ENCODE data around the gene RALGPS1.

Gene RALGPS1

DNA sequence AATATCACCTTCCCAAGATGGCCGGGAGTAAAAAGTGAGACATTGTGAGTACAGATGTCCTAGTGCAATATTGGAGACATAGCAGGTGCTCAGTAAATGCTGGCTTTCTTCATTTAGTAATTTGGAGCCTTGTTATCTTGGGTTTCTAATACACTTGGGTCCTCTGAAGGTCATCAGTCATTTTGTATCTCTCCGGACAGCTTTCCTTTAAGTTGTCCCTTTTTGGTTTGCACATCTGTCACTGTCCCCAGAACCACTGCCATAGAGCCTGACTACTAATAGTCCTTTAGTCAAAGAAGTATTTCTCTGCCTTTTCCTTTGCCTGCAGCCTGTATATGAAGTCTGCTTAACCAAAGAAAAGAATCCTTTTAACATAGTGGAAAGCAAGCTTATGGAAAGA is 215.7 kb downstream of the RALGPS1 start:
- Histone ChIP-seq H3K9me2 (replicated peaks; ENCODE audit: control insufficient read depth, low read length) (no peaks in the 10 kb centered on the region), H3F3A (ENCODE audit: control insufficient read depth, insufficient read depth) (no peaks in the 10 kb centered on the region), H3K27ac (ENCODE audit: low read depth, low read length) (no peak overlapping the region), H3K4me1 (ENCODE audit: control insufficient read depth, low read length) (peaks cover 8% of the 10 kb centered on the region), H3K79me2 (ENCODE audit: control insufficient read depth, low read length) (no peaks in the 10 kb centered on the region), H3K27me3 (ENCODE audit: control insufficient read depth, low read length) (0 out of 2 replicates have a peak, but pooled peaks cover 4% of the 10 kb centered on the region), H3K4me3 (ENCODE audit: low read length) (no peak overlapping the region), H3K36me3 (ENCODE audit: control insufficient read depth, low read length) (no peaks in the 10 kb centered on the region), H3K9me3 (ENCODE audit: control insufficient read depth, insufficient read depth, low read length) (no peaks in the 10 kb centered on the region), H3K4me2 (ENCODE audit: low read length) (no peak overlapping the region), H4K20me1 (ENCODE audit: control insufficient read depth, insufficient read depth, low read depth, low read length) (no peaks in the 10 kb centered on the region)
- TF ChIP-seq EZH2phosphoT487 (IDR thresholded peaks at IDR 0.05; ENCODE audit: borderline replicate concordance, low read length) = no peak
- TF ChIP-seq, protein P1, sequence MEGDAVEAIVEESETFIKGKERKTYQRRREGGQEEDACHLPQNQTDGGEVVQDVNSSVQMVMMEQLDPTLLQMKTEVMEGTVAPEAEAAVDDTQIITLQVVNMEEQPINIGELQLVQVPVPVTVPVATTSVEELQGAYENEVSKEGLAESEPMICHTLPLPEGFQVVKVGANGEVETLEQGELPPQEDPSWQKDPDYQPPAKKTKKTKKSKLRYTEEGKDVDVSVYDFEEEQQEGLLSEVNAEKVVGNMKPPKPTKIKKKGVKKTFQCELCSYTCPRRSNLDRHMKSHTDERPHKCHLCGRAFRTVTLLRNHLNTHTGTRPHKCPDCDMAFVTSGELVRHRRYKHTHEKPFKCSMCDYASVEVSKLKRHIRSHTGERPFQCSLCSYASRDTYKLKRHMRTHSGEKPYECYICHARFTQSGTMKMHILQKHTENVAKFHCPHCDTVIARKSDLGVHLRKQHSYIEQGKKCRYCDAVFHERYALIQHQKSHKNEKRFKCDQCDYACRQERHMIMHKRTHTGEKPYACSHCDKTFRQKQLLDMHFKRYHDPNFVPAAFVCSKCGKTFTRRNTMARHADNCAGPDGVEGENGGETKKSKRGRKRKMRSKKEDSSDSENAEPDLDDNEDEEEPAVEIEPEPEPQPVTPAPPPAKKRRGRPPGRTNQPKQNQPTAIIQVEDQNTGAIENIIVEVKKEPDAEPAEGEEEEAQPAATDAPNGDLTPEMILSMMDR (IDR thresholded peaks at IDR 0.05; ENCODE audit: low read depth, low read length, poor library complexity, severe bottlenecking) = no peak

DNA sequence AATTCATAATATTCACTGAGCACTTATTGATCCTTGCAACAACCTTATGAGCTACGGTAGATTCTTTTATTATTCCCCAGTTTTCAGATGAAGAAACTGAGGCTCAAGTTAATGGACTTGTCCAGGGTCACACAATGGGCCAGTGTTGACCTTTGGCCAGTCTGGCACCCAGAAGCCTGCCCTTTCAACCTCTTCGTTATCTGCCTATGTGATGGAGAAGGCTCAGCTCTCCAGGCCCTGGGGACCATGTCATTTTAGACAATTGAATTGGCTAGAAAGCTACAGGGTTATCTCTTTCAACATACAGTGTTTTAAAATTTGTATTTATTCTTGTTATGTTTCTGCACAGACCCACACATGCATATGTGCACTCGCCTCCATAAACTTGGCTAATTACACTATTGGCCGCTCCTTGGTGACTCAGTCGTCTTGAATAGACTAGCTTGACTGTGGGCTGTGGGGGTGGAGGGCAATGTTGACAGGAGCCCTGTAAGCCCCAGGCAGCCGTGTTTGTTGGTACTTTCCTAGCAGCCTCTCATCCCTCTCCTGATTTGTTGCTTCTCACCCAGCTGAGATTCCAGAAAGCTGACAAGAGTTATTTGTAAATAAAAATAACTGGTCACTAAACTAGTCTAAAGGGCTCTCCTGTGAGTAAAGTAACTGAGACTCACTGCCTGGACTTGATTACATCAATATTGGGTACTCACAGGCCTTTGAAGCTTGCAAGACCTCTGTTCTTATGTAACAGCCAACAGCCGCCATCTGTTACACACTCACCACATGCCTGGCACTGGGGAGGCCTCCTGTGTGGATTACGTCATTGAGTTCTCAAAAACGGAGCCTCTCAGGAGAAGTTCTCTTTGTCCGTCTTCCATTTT is 216.3 kb downstream of the RALGPS1 start:
- H4K20me1 ChIP-seq (ENCODE audit: control insufficient read depth, insufficient read depth, low read depth, low read length) = no peaks in the 10 kb centered on the region
- H3K36me3 ChIP-seq (ENCODE audit: control insufficient read depth, low read length) = no peaks in the 10 kb centered on the region
- H3K79me2 ChIP-seq (ENCODE audit: control insufficient read depth, low read length) = no peaks in the 10 kb centered on the region
- no peak for TF ChIP-seq EZH2phosphoT487 (IDR thresholded peaks at IDR 0.05; ENCODE audit: borderline replicate concordance, low read length)
- TF ChIP-seq, protein P1 (IDR thresholded peaks at IDR 0.05; ENCODE audit: low read depth, low read length, poor library complexity, severe bottlenecking) = no peak
- H3K4me3 ChIP-seq (ENCODE audit: low read length) = no peak overlapping the region
- H3K9me2 ChIP-seq (replicated peaks; ENCODE audit: control insufficient read depth, low read length) = no peaks in the 10 kb centered on the region
- no peaks in the 10 kb centered on the region for H3K9me3 ChIP-seq (ENCODE audit: control insufficient read depth, insufficient read depth, low read length)
- H3K4me1 ChIP-seq (ENCODE audit: control insufficient read depth, low read length) = peaks cover 8% of the 10 kb centered on the region
- H3K27me3 ChIP-seq (ENCODE audit: control insufficient read depth, low read length) = 0 out of 2 replicates have a peak, but pooled peaks cover 4% of the 10 kb centered on the region
- no peaks in the 10 kb centered on the region for H3F3A ChIP-seq (ENCODE audit: control insufficient read depth, insufficient read depth)
- no peak overlapping the region for H3K27ac ChIP-seq (ENCODE audit: low read depth, low read length)
- H3K4me2 ChIP-seq (ENCODE audit: low read length) = no peak overlapping the region

DNA sequence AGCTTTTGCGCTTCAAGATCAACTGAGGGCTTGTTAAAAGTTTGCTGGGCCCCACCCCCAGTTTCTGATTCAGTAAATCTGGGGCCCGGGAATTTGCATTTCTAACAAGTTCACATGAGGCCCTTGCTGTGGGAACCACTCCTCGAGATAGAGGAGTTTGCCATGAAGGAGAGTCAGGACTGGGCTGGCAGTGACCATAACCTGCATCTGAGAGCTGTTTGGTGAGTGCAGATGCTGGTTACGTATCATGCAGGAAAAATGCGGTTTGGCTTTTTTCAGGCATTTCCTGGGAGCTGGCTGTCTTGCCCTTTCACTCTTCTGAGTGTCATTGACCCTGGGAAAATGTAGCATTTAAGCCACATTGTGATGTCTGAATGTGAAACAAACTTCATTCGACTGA is 217.3 kb downstream of the RALGPS1 start:
- Histone ChIP-seq H3F3A (ENCODE audit: control insufficient read depth, insufficient read depth) (no peaks in the 10 kb centered on the region), H3K4me1 (ENCODE audit: control insufficient read depth, low read length) (peaks cover under 1% of the 10 kb centered on the region; the same call in 1 of the 2 replicates), H3K4me3 (ENCODE audit: low read length) (no peak overlapping the region), H4K20me1 (ENCODE audit: control insufficient read depth, insufficient read depth, low read depth, low read length) (no peaks in the 10 kb centered on the region), H3K27ac (ENCODE audit: low read depth, low read length) (no peak overlapping the region), H3K36me3 (ENCODE audit: control insufficient read depth, low read length) (no peaks in the 10 kb centered on the region), H3K9me3 (ENCODE audit: control insufficient read depth, insufficient read depth, low read length) (no peaks in the 10 kb centered on the region), H3K27me3 (ENCODE audit: control insufficient read depth, low read length) (no peaks in the 10 kb centered on the region), H3K9me2 (replicated peaks; ENCODE audit: control insufficient read depth, low read length) (no peaks in the 10 kb centered on the region), H3K79me2 (ENCODE audit: control insufficient read depth, low read length) (no peaks in the 10 kb centered on the region), H3K4me2 (ENCODE audit: low read length) (no peak overlapping the region)
- TF ChIP-seq, protein P1 (IDR thresholded peaks at IDR 0.05; ENCODE audit: low read depth, low read length, poor library complexity, severe bottlenecking) = no peak
- no peak for TF ChIP-seq EZH2phosphoT487 (IDR thresholded peaks at IDR 0.05; ENCODE audit: borderline replicate concordance, low read length)

Data from DOHH2 (cell line).